Measurements from ENCODE around the gene PLGRKT. TPM values are rescaled to one million over a fixed set of nuclear protein-coding genes. Genes with fewer than 3 reads are reported as not detected.
"Not testable (repeated sequence)": the region's sequence is repeated elsewhere in the genome, so short reads cannot be mapped to it uniquely, and the experiment has no call there.

The PLGRKT gene
- total RNA-seq, 1 experiment from 2014 or later: 5.0 TPM

GRCh38 chr9:5468850-5469249, 31.1 kb upstream of the PLGRKT start:
- CTCF ChIA-PET: no interaction called here
- Histone ChIP-seq H3K4me3 (ENCODE audit: low read depth, low read length) (no peak overlapping the region), H3K27me3 (replicated peaks; ENCODE audit: control insufficient read depth, insufficient read depth, low read length) (no peaks in the 10 kb centered on the region), H3K9me3 (no peaks in the 10 kb centered on the region), H3K36me3 (ENCODE audit: control insufficient read depth, insufficient read depth, low read length) (no peaks in the 10 kb centered on the region), H3K4me1 (no peaks in the 10 kb centered on the region)
- BruUV-seq (replicated peaks): no TSS peak
- H3K9me3 Mint-ChIP-seq (ENCODE audit: unreplicated experiment): no peaks in the 10 kb centered on the region
- no peak overlapping the region for H3K27ac Mint-ChIP-seq (ENCODE audit: unreplicated experiment)
- TF ChIP-seq, protein P1, sequence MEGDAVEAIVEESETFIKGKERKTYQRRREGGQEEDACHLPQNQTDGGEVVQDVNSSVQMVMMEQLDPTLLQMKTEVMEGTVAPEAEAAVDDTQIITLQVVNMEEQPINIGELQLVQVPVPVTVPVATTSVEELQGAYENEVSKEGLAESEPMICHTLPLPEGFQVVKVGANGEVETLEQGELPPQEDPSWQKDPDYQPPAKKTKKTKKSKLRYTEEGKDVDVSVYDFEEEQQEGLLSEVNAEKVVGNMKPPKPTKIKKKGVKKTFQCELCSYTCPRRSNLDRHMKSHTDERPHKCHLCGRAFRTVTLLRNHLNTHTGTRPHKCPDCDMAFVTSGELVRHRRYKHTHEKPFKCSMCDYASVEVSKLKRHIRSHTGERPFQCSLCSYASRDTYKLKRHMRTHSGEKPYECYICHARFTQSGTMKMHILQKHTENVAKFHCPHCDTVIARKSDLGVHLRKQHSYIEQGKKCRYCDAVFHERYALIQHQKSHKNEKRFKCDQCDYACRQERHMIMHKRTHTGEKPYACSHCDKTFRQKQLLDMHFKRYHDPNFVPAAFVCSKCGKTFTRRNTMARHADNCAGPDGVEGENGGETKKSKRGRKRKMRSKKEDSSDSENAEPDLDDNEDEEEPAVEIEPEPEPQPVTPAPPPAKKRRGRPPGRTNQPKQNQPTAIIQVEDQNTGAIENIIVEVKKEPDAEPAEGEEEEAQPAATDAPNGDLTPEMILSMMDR (IDR thresholded peaks at IDR 0.05; ENCODE audit: insufficient read depth in 1 of 2, low read depth in 1 of 2, low read length in 1 of 2, severe bottlenecking in 1 of 2, unreplicated experiment in 1 of 2): no peak
- H3K27me3 Mint-ChIP-seq (ENCODE audit: insufficient read depth, unreplicated experiment): peaks cover 8% of the 10 kb centered on the region
- no peak overlapping the region for H3K4me3 Mint-ChIP-seq (ENCODE audit: unreplicated experiment)
- POLR2A ChIA-PET: no interaction called here
- intact Hi-C loops (cut with micrococcal nuclease; ENCODE audit: unreplicated experiment): no loop called here
- no peak for DNase-seq
- H3K36me3 Mint-ChIP-seq (ENCODE audit: insufficient read depth, unreplicated experiment): no peaks in the 10 kb centered on the region
- H3K4me1 Mint-ChIP-seq (ENCODE audit: low read depth, unreplicated experiment): no peaks in the 10 kb centered on the region

- no peaks in the 10 kb centered on the region for H3K9me3 ChIP-seq
- no peak overlapping the region for H3K4me3 Mint-ChIP-seq (ENCODE audit: unreplicated experiment)
- peaks cover 8% of the 10 kb centered on the region for H3K27me3 Mint-ChIP-seq (ENCODE audit: insufficient read depth, unreplicated experiment)
- no TSS peak for BruUV-seq (replicated peaks)
- H3K36me3 ChIP-seq (ENCODE audit: control insufficient read depth, insufficient read depth, low read length): no peaks in the 10 kb centered on the region
- H3K9me3 Mint-ChIP-seq (ENCODE audit: unreplicated experiment): no peaks in the 10 kb centered on the region
- TF ChIP-seq, protein P1 (IDR thresholded peaks at IDR 0.05; ENCODE audit: insufficient read depth in 1 of 2, low read depth in 1 of 2, low read length in 1 of 2, severe bottlenecking in 1 of 2, unreplicated experiment in 1 of 2): no peak
- no peak for DNase-seq
- no peak overlapping the region for H3K4me3 ChIP-seq (ENCODE audit: low read depth, low read length)
- no peaks in the 10 kb centered on the region for H3K36me3 Mint-ChIP-seq (ENCODE audit: insufficient read depth, unreplicated experiment)
- ChIA-PET POLR2A (no interaction called here), CTCF (no interaction called here)
- no peak overlapping the region for H3K27ac Mint-ChIP-seq (ENCODE audit: unreplicated experiment)
- intact Hi-C loops (cut with micrococcal nuclease; ENCODE audit: unreplicated experiment): no loop called here
- H3K27me3 ChIP-seq (replicated peaks; ENCODE audit: control insufficient read depth, insufficient read depth, low read length): no peaks in the 10 kb centered on the region
- no peaks in the 10 kb centered on the region for H3K4me1 ChIP-seq
- no peaks in the 10 kb centered on the region for H3K4me1 Mint-ChIP-seq (ENCODE audit: low read depth, unreplicated experiment)
Observed at GRCh38 chr9:5466766-5467165, 29.0 kb upstream of the PLGRKT start.

DNA sequence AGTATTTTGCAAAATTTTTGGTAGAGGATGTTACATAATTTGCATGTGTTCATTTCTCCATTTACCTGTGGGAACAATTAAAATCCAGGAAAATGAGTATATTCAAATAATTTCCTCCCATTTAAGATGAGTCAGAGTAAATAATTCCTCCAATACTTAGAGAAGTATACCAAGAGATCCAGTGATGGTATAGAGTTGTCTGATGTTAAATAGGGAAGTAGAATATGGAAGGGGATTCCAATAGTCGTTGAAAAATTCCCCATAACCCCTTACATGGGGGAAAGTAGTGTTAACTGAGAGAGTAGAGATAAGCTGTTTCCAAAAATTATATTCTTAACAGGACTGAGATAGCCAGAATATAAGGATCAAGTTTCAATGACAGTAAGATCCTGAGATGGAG, 28.3 kb upstream of the PLGRKT start:
- H3K9me3 Mint-ChIP-seq (ENCODE audit: unreplicated experiment): no peaks in the 10 kb centered on the region
- Histone ChIP-seq H3K9me3 (no peaks in the 10 kb centered on the region), H3K27me3 (replicated peaks; ENCODE audit: control insufficient read depth, insufficient read depth, low read length) (no peaks in the 10 kb centered on the region), H3K36me3 (ENCODE audit: control insufficient read depth, insufficient read depth, low read length) (no peaks in the 10 kb centered on the region), H3K4me3 (ENCODE audit: low read depth, low read length) (no peak overlapping the region), H3K4me1 (no peaks in the 10 kb centered on the region)
- H3K4me3 Mint-ChIP-seq (ENCODE audit: unreplicated experiment): no peak overlapping the region
- no peaks in the 10 kb centered on the region for H3K4me1 Mint-ChIP-seq (ENCODE audit: low read depth, unreplicated experiment)
- H3K36me3 Mint-ChIP-seq (ENCODE audit: insufficient read depth, unreplicated experiment): no peaks in the 10 kb centered on the region
- no peak for DNase-seq
- H3K27me3 Mint-ChIP-seq (ENCODE audit: insufficient read depth, unreplicated experiment): peaks cover 8% of the 10 kb centered on the region
- H3K27ac Mint-ChIP-seq (ENCODE audit: unreplicated experiment): no peak overlapping the region
- CTCF ChIA-PET: no interaction called here
- intact Hi-C loops (cut with micrococcal nuclease; ENCODE audit: unreplicated experiment): no loop called here
- TF ChIP-seq, protein P1 (IDR thresholded peaks at IDR 0.05; ENCODE audit: insufficient read depth in 1 of 2, low read depth in 1 of 2, low read length in 1 of 2, severe bottlenecking in 1 of 2, unreplicated experiment in 1 of 2): no peak
- no TSS peak for BruUV-seq (replicated peaks)
- POLR2A ChIA-PET: no interaction called here

DNA sequence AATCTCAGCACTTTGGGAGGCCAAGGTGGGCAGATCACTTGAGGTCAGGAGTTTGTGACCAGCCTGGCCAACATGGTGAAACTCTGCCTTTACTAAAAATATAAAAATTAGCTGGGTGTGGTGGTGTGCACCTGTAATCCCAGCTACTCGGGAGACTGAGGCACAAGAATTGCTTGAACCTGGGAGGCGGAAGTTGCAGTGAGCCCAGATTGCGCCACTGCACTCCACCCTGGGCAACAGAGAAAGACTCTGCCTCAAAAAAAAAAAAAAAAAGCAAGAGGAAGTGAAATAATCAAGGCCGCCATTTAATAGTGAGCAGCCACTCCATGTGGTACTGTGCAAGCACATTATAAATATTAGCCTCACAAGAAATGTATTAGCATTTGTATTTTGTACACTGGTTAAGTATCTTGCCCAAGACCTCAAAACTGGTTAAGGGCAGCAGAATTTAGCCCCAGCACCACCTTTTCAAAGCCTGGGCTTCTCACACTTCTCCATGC, 27.2 kb upstream of the PLGRKT start:
- H3K27me3 Mint-ChIP-seq (ENCODE audit: insufficient read depth, unreplicated experiment): peaks cover 10% of the 10 kb centered on the region
- CTCF ChIA-PET; intact Hi-C loops (cut with micrococcal nuclease; ENCODE audit: unreplicated experiment); H3K27me3 ChIP-seq (replicated peaks; ENCODE audit: control insufficient read depth, insufficient read depth, low read length); POLR2A ChIA-PET; BruUV-seq (replicated peaks); H3K36me3 ChIP-seq (ENCODE audit: control insufficient read depth, insufficient read depth, low read length); H3K4me3 Mint-ChIP-seq (ENCODE audit: unreplicated experiment); H3K4me1 Mint-ChIP-seq (ENCODE audit: low read depth, unreplicated experiment); H3K9me3 ChIP-seq; H3K4me3 ChIP-seq (ENCODE audit: low read depth, low read length); H3K36me3 Mint-ChIP-seq (ENCODE audit: insufficient read depth, unreplicated experiment); H3K9me3 Mint-ChIP-seq (ENCODE audit: unreplicated experiment); H3K4me1 ChIP-seq; DNase-seq; H3K27ac Mint-ChIP-seq (ENCODE audit: unreplicated experiment): not testable (repeated sequence)
